Coronary artery (tissue), 2 donors: Measurements from ENCODE around the gene SCD5.

Experiments
- DNase-seq: peaks from one replicate; pipeline ENCODE4 v3.0.0-alpha.2; 2017; ENCODE audit warnings: low spot score
- H3K27ac ChIP-seq, 2 donors: fragments of 200-600 bp; sonication (generic); one replicate each; pipeline ENCODE4 v1.5.1; 2016 to 2019
- H3K4me3 ChIP-seq: fragments of 200-600 bp; sonication (generic); 2 replicates; pipeline ENCODE4 v1.5.1; 2016; ENCODE audit warnings: mild to moderate bottlenecking, moderate library complexity
- TF ChIP-seq, protein P1 (sequence below): fragments of 200-600 bp; sonication (generic); IDR thresholded peaks from one replicate; pipeline ENCODE4 v1.5.1; 2019; ENCODE audit warnings: antibody characterized with exemption

Gene SCD5

DNA sequence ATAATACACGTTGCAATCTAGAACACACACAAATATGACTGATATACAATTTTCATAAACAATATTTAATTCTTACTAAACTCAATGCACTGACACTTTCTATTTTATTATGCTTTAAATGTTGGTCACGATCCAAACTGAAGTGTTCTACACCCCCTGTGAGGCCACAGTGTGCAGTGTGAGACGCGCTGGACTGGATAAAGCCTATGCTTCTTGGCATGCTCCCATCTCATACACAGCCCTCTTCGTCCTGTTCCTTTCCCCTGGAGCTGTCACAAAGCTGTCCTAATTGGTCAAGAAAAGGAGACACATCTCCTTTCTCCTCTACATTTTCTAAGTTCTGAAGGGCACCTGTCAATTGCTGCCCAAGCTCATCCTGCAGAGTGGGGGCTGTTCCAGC lies 72.0 kb downstream of the SCD5 start:
- Histone ChIP-seq H3K4me3 (no peak overlapping the region), H3K27ac (no peak overlapping the region)
- TF ChIP-seq, protein P1, sequence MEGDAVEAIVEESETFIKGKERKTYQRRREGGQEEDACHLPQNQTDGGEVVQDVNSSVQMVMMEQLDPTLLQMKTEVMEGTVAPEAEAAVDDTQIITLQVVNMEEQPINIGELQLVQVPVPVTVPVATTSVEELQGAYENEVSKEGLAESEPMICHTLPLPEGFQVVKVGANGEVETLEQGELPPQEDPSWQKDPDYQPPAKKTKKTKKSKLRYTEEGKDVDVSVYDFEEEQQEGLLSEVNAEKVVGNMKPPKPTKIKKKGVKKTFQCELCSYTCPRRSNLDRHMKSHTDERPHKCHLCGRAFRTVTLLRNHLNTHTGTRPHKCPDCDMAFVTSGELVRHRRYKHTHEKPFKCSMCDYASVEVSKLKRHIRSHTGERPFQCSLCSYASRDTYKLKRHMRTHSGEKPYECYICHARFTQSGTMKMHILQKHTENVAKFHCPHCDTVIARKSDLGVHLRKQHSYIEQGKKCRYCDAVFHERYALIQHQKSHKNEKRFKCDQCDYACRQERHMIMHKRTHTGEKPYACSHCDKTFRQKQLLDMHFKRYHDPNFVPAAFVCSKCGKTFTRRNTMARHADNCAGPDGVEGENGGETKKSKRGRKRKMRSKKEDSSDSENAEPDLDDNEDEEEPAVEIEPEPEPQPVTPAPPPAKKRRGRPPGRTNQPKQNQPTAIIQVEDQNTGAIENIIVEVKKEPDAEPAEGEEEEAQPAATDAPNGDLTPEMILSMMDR, result no peak
- no peak for DNase-seq

DNA sequence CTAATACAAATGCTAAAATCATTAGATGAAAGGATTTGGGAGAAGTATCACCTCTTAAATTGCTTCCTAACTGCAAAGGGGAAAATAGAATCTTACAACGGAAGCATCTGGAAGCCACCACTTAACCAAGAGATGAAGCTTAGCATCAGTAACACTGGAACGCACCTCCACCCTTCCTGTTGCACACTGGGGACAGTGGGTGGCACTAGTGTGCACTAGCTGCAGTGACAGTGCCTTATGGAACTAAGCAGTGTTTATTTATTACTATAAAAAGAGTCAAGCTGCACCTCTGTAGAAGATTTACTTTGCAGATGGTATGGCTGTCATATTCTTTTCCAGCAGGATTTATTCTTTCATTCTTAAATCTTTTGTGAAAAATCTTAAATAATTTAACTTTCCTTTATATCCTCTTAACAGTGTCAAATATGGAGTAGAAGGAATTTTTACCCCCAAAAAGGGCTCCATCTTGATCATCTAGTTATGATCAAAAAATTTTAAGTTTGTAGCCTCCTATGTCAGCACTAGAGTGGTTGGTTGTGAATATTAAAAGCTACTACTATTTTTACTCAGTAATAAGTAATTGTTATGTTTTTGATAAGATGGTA lies 76.7 kb downstream of the SCD5 start:
- H3K27ac ChIP-seq, result no peak overlapping the region
- no peak overlapping the region for H3K4me3 ChIP-seq
- TF ChIP-seq, protein P1, result no peak
- DNase-seq, result no peak

DNA sequence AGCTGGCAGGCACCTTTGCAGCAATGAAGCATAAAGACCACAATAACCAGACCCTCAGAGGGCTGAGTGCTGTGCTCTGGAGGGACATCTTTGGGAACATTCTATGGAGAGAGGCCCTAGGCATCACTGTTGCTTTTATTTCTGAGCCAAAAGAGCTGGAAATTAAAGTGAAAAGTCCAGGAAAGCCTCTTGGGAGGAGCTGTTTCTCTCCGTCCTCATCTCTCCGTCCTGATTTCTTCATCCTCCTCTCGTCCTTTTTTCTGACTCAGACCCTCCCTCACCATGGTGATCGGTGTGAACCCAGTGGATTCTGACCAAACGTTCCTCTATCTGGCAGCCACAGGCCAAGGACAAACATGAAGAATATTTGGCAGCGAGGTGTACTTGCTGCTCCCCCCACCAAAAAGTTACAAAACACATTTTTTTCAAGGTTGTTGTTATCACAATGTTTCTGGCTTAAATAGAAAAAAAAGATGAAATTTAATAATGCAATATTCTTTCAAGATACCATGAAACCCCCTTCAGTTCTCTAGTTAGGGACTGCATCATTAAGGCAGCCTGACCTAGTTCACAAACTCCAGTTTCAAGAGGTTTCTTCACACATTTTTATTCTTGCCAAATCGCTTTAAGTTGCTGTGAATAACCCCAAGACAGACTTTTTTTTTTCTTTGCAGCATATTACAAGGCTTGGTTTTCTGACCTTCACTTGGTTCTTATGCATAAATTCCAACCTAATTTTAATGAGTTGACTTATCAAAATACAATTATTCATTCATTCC lies 80.2 kb downstream of the SCD5 start:
- TF ChIP-seq, protein P1, result no peak
- H3K27ac ChIP-seq, result peak overlapping the region in 1 of 2 donors; percentile 32
- H3K4me3 ChIP-seq, result no peak overlapping the region
- peak; percentile 82 for DNase-seq

DNA sequence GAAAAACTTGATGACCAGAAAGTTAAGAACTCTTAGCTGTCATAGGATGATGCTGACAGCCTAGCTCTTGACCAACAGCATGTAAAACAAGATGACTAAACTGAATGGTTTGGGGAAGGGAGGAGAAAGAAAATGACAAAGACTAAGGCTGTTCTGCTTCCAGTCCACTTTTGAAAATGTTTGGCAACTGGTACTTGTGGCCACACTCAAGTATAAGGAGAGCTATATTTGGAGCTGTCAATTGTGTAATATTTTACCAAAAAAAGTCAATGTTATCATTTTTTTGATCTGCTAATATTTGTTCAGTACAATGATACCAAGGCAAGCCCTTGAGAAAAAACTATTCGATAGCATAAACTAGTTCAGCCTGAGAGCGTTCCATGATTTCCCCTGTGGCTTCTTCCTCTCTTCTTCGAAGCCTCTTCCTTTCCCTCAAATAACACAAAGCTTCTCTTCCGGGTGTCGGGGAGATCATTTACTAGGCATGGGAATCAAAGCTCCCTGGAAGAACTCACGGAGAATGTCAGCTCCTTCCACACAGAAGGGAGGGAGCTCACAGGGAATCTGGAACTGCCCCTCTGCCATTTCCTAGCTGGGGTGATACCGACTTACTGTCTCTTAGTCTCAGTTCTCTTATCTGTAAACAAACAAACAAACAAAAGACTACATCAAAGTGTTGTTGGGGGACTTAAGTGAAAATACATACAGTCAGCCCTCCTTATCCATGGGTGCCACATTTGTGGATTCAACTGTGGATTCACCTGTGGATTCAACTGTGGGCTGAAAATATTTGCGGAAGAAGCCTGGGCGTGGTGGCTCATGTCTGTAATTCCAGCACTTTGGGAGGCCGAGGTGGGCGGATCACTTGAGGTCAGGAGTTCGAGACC lies 82.6 kb downstream of the SCD5 start:
- no peak for DNase-seq
- H3K4me3 ChIP-seq, result no peak overlapping the region
- H3K27ac ChIP-seq, result peak overlapping the region in 1 of 2 donors; percentile 55
- TF ChIP-seq, protein P1, result no peak

DNA sequence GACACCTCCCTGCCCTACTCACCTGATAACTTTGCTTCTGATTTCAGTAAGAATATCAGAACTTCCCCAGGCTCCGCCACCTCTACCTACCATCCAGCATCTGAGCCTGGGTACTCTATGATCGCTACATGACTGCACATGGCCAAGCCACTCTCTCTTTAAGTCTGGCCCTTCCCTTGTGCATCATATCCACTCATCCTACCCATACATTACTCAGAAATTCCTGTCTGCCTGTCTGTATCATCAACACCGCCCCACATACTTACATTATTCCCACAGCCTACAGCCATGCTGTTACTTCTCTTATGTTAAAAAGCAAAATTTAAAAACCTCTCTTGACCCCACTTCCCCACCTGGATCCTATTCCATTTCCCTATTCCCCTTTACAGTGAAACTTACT lies 84.7 kb downstream of the SCD5 start:
- no peak overlapping the region for H3K4me3 ChIP-seq
- TF ChIP-seq, protein P1, result no peak
- no peak for DNase-seq
- H3K27ac ChIP-seq, result no peak overlapping the region

DNA sequence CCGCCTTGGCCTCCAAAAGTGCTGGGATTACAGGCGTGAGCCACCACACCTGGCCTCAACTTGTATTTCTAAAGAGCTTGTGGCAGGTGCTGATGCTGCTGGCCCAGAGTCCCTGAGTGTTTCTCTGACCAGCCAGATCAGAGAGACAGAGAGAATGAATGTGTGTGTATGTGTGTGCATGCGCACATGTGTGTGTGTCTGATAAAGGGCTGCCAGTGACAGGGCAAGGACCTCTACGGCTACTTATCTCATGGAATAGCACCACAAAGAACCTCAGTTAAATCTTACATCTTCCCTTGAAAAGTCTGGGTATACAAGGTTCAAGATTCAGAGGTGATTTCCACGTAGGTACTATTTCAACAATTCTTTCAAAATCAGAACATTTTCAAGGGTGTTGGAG lies 86.0 kb downstream of the SCD5 start:
- no peak for DNase-seq
- H3K4me3 ChIP-seq, result no peak overlapping the region
- TF ChIP-seq, protein P1, result no peak
- H3K27ac ChIP-seq, result no peak overlapping the region
